Left ventricle myocardium inferior (tissue), 1 donor: Measurements from ENCODE around the gene ABHD6. TPM values are rescaled to one million over a fixed set of nuclear protein-coding genes. Genes with fewer than 3 reads are reported as not detected.

Experiments used
- DNase-seq: peaks from one replicate; pipeline ENCODE4 v3.0.0-alpha.2; 2020
- H3K27ac ChIP-seq: fragments of 200-600 bp; replicated peaks from 2 replicates; pipeline ENCODE4 v1.8.0; 2021
- H3K27me3 ChIP-seq: fragments of 200-600 bp; 2 replicates; pipeline ENCODE4 v1.8.0; 2021; ENCODE audit warnings: low read depth
- H3K36me3 ChIP-seq: fragments of 200-600 bp; 2 replicates; pipeline ENCODE4 v1.8.0; 2021
- H3K4me1 ChIP-seq: fragments of 200-600 bp; 2 replicates; pipeline ENCODE4 v1.8.0; 2021
- H3K4me3 ChIP-seq: fragments of 200-600 bp; 2 replicates; pipeline ENCODE4 v1.8.0; 2021; ENCODE audit warnings: mild to moderate bottlenecking, moderate library complexity
- H3K9me3 ChIP-seq: fragments of 200-600 bp; replicated peaks from 2 replicates; pipeline ENCODE4 v1.8.0; 2021
- CTCF ChIP-seq: fragments of 200-600 bp; IDR thresholded peaks from 2 replicates; pipeline ENCODE4 v1.8.0; 2021; ENCODE audit warnings: antibody characterized with exemption, mild to moderate bottlenecking, borderline replicate concordance
- intact Hi-C: fragments of 100-400 bp; cut with micrococcal nuclease; formaldehyde crosslinking; loops from one replicate; pipeline ENCODE4 v1.11.0; 2022
- total RNA-seq: library from RNA; stranded (reverse); fragmentation: NEBNext Ultra II Directional; extraction: Animal tissue kit (Norgen Biotek cat#: 25700); gene quantifications from one replicate; pipeline ENCODE4 v1.2.1, GENCODE V29; 2021
- donor health status: DM: no; HTN: yes; CAD: no; lungs with severe emphysema.

The ABHD6 gene
- total RNA-seq, 1 donor from 2014 or later, result 7.2 TPM

GRCh38 chr3:58329150-58329921 is 91.7 kb downstream of the ABHD6 start:
- no peaks in the 10 kb centered on the region for H3K27me3 ChIP-seq
- intact Hi-C loops, result no loop called here
- no peak for TF ChIP-seq CTCF

DNA sequence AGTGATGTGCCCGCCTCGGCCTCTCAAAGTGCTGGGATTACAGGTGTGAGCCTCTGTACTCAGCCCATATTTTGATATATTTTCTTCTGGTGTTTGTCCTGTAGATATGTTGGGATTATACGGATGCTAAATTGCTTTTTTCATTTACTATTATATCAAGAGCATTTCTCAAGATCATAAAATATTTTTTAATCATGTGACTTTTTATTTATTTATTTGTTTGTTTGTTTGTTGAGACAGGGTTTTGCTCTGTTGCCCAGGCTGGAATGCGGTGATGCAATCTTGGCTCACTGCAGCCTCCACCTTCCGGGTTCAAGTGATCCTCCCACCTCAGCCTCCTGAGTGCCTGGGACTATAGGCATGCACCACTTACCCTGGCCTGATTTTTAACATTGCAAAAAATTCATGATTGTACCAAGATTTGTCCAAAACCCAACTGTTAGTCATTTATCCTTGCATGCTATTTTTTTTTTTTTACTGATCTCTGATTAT is 92.4 kb downstream of the ABHD6 start:
- TF ChIP-seq CTCF, result no peak
- no peak for DNase-seq
- no peak overlapping the region for H3K27ac ChIP-seq
- H3K4me1 ChIP-seq, result peaks cover 38% of the 10 kb centered on the region
- no peaks in the 10 kb centered on the region for H3K36me3 ChIP-seq
- H3K9me3 ChIP-seq, result no peaks in the 10 kb centered on the region
- no peaks in the 10 kb centered on the region for H3K27me3 ChIP-seq
- intact Hi-C loops, result loop anchor here (10.0 kb wide), 1 partner anchor 165 kb away; the partner anchor contains the start of gene KCTD6
- no peak overlapping the region for H3K4me3 ChIP-seq

More at GRCh38 chr3:58329150-58329921, 91.7 kb downstream of the ABHD6 start:
- no peaks in the 10 kb centered on the region for H3K36me3 ChIP-seq
- no peak for DNase-seq
- H3K27ac ChIP-seq, result no peak overlapping the region
- no peaks in the 10 kb centered on the region for H3K9me3 ChIP-seq
- H3K4me3 ChIP-seq, result no peak overlapping the region
- peaks cover 40% of the 10 kb centered on the region for H3K4me1 ChIP-seq

GRCh38 chr3:58331593-58332152 is 94.1 kb downstream of the ABHD6 start:
- no peaks in the 10 kb centered on the region for H3K36me3 ChIP-seq
- no peaks in the 10 kb centered on the region for H3K27me3 ChIP-seq
- no peak for DNase-seq
- H3K4me3 ChIP-seq, result no peak overlapping the region
- peaks cover 39% of the 10 kb centered on the region for H3K4me1 ChIP-seq
- H3K9me3 ChIP-seq, result no peaks in the 10 kb centered on the region
- no peak for TF ChIP-seq CTCF
- no peak overlapping the region for H3K27ac ChIP-seq
- intact Hi-C loops, result loop anchor here (10.0 kb wide), 1 partner anchor 163 kb away; the partner anchor contains the start of gene KCTD6

GRCh38 chr3:58332575-58333188 is 95.1 kb downstream of the ABHD6 start, which contains the start of gene PXK:
Gene PXK, plus strand, starts transcription at chr3:58332892. Its CDS starts 97 bp downstream, at chr3:58332989.
- peak within 1 kb of the TSS; percentile 88 for H3K4me3 ChIP-seq
- H3K27ac ChIP-seq, result peak within 1 kb of the TSS; percentile 78
- peak; percentile 30 for TF ChIP-seq CTCF
- H3K27me3 ChIP-seq, result no peaks in the 10 kb centered on the region
- peaks cover 3% of the 10 kb centered on the region for H3K36me3 ChIP-seq
- intact Hi-C loops, result loop anchor here (10.0 kb wide), 1 partner anchor 162 kb away; the partner anchor contains the start of gene KCTD6
- peak; percentile 88 for DNase-seq
- no peaks in the 10 kb centered on the region for H3K9me3 ChIP-seq
- H3K4me1 ChIP-seq, result peaks cover 39% of the 10 kb centered on the region

DNA sequence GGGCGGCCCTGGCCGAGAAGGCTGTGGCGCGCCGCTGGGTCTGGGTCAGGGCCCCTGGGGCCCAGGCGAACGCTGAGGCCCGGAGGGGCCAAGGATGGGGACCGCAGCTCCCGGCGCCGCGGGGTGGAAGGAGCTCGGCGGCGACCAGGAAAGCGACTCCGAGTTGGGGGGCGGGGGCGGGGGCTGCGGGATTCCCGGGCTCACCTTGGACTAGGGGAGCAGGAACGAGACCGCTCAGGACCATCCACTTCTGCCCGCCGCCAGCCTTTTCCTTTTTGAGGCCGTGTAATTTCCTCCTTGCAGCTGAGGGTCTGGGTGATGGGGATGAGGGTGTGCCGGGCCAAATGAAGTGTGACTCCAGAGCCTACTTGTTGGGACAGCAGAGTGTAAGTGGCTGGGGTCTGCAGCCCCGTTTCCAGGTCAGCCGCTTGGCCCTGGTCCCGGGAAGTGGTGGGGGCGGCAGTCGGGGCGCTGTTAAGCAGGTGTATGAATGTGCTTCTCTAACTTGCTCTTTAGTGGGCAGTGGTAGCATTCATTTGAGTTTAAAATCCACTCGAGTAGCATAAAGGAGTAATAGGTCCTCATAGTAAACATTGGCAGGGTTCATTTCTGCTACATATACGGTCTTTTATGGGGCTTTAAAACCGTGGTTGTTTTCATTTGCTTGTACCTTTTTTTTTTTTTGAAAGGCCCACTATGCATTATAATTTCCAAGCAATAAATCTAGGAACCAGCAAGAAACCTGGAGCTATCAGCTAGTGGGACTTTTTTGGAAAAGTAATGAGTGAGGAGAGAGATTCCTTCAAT is 95.8 kb downstream of the ABHD6 start:
- peak overlapping the region; percentile 78 for H3K27ac ChIP-seq
- DNase-seq, result no peak
- intact Hi-C loops, result loop anchor here (10.0 kb wide), 1 partner anchor 161 kb away; the partner anchor contains the start of gene KCTD6
- H3K4me3 ChIP-seq, result peak overlapping the region; percentile 88
- H3K36me3 ChIP-seq, result peaks cover 5% of the 10 kb centered on the region
- no peaks in the 10 kb centered on the region for H3K27me3 ChIP-seq
- TF ChIP-seq CTCF, result no peak
- H3K9me3 ChIP-seq, result no peaks in the 10 kb centered on the region
- peaks cover 39% of the 10 kb centered on the region for H3K4me1 ChIP-seq
